AG04450 (cell line): ENCODE measurements around the gene RAP1GAP. TPM values are rescaled to one million over a fixed set of nuclear protein-coding genes. Genes with fewer than 3 reads are reported as not detected.
"Not testable (repeated sequence)": the region's sequence is repeated elsewhere in the genome, so short reads cannot be mapped to it uniquely, and the experiment has no call there.

ENCODE experiments used
- CTCF ChIA-PET: fragments of 300-600, 350-600 bp; formaldehyde crosslinking; extraction: SDS; loops from one replicate; lab custom pipeline; 2022; ENCODE audit warnings: antibody characterized with exemption, inconsistent platforms; lab: Charles Lee
- POLR2A ChIA-PET: fragments of 350-600 bp; formaldehyde crosslinking; extraction: SDS; loops from one replicate; lab custom pipeline; 2021; ENCODE audit warnings: antibody characterized with exemption, inconsistent platforms; lab: Yijun Ruan, JAX
- DNase-seq: peaks from one replicate; pipeline ENCODE4 v3.0.0-alpha.2; 2011; ENCODE audit warnings: low read depth, low spot score
- H3K27ac ChIP-seq: one replicate; pipeline ENCODE4 v1.5.1; 2012; ENCODE audit warnings: low read depth, low read length, control low read depth
- H3K27me3 ChIP-seq: one replicate; pipeline ENCODE4 v1.6.0; 2012; ENCODE audit warnings: low read length; ENCODE audit not compliant: control insufficient read depth, insufficient read depth
- H3K4me3 ChIP-seq: 2 replicates; pipeline ENCODE4 v1.5.1; 2011; ENCODE audit warnings: mild to moderate bottlenecking, low read depth, low read length, control low read depth
- H3K9me3 ChIP-seq: 2 replicates; pipeline ENCODE4 v1.5.1; 2012; ENCODE audit warnings: low read length; ENCODE audit not compliant: control insufficient read depth, insufficient read depth
- polyA plus RNA-seq: library from polyadenylated mRNA; depleted of rRNA; stranded (reverse); fragments of >200 nt; gene quantifications from 2 replicates; pipeline ENCODE4 v1.2.3, GENCODE V29; 2011
- TF ChIP-seq, protein P1 (sequence below): IDR thresholded peaks from 2 replicates; pipeline ENCODE4 v1.5.1; 2011; ENCODE audit warnings: low read depth, low read length, control low read depth, inconsistent platforms

Gene RAP1GAP
- polyA plus RNA-seq, 1 experiment = 0.14 TPM

- CTCF ChIA-PET = no interaction called here
- POLR2A ChIA-PET = interaction anchor here (0.6 to 1.1 kb wide), 2 partner anchors 60 to 182 kb away, joined by 3 to 8 read pairs; no protein-coding TSS in a partner anchor
- no peak for DNase-seq
- Histone ChIP-seq H3K4me3 (no peak overlapping the region), H3K9me3 (no peaks in the 10 kb centered on the region), H3K27ac (no peak overlapping the region), H3K27me3 (no peaks in the 10 kb centered on the region)
- TF ChIP-seq, protein P1, sequence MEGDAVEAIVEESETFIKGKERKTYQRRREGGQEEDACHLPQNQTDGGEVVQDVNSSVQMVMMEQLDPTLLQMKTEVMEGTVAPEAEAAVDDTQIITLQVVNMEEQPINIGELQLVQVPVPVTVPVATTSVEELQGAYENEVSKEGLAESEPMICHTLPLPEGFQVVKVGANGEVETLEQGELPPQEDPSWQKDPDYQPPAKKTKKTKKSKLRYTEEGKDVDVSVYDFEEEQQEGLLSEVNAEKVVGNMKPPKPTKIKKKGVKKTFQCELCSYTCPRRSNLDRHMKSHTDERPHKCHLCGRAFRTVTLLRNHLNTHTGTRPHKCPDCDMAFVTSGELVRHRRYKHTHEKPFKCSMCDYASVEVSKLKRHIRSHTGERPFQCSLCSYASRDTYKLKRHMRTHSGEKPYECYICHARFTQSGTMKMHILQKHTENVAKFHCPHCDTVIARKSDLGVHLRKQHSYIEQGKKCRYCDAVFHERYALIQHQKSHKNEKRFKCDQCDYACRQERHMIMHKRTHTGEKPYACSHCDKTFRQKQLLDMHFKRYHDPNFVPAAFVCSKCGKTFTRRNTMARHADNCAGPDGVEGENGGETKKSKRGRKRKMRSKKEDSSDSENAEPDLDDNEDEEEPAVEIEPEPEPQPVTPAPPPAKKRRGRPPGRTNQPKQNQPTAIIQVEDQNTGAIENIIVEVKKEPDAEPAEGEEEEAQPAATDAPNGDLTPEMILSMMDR = no peak
These were observed 11.8 kb upstream of the RAP1GAP start for GRCh38 chr1:21680918-21681317.

- no peak for DNase-seq
- H3K27me3 ChIP-seq = no peaks in the 10 kb centered on the region
- ChIA-PET POLR2A (no interaction called here), CTCF (no interaction called here)
- TF ChIP-seq, protein P1 = no peak
- H3K4me3 ChIP-seq = no peak overlapping the region
- H3K9me3 ChIP-seq = no peaks in the 10 kb centered on the region
- no peak overlapping the region for H3K27ac ChIP-seq
These were observed 11.2 kb upstream of the RAP1GAP start for GRCh38 chr1:21680381-21680780.

GRCh38 chr1:21677168-21677567 is 8.0 kb upstream of the RAP1GAP start:
- POLR2A ChIA-PET = no interaction called here

GRCh38 chr1:21674957-21675356 is 5.8 kb upstream of the RAP1GAP start:
- TF ChIP-seq, protein P1 = no peak
- H3K9me3 ChIP-seq = no peaks in the 10 kb centered on the region
- H3K4me3 ChIP-seq = no peak overlapping the region
- ChIA-PET POLR2A (interaction anchor here (0.6 kb wide), 1 partner anchor 29 kb away, joined by 3 read pairs; no protein-coding TSS in a partner anchor), CTCF (no interaction called here)
- peaks cover 15% of the 10 kb centered on the region for H3K27me3 ChIP-seq
- DNase-seq = no peak
- no peak overlapping the region for H3K27ac ChIP-seq

More at GRCh38 chr1:21677168-21677567, 8.0 kb upstream of the RAP1GAP start:
- Histone ChIP-seq H3K9me3 (no peaks in the 10 kb centered on the region), H3K27ac (no peak overlapping the region), H3K4me3 (no peak overlapping the region), H3K27me3 (no peaks in the 10 kb centered on the region)
- CTCF ChIA-PET = no interaction called here
- DNase-seq = no peak
- TF ChIP-seq, protein P1 = no peak

DNA sequence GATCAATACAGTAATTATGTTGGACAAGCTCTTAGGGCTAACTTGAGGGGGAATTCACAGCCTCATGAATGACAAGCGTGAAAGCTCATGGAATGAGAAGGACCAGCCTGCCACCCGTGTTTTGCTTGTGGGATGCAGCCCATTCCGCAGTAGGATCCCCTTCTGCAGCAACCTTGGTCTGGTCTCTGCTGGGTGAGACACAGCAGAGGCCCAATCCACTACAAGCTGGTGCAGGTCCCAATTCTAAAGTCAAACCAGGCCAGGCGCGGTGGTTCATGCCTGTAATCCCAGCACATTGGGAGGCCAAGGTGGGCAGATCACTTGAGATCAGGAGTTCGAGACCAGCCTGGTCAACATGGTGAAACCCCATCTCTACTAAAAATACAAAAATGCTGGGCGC is 4.7 kb upstream of the RAP1GAP start:
- CTCF ChIA-PET = interaction anchor here (0.6 kb wide), 1 partner anchor 1031 kb away, joined by 3 read pairs; no protein-coding TSS in a partner anchor
- POLR2A ChIA-PET = interaction anchor here (0.6 kb wide), 1 partner anchor 128 kb away, joined by 3 read pairs; no protein-coding TSS in a partner anchor
- not testable (repeated sequence) for H3K9me3 ChIP-seq, H3K27ac ChIP-seq, H3K4me3 ChIP-seq, DNase-seq
- H3K27me3 ChIP-seq = peaks cover 22% of the 10 kb centered on the region
